Left colon (tissue), 2 donors: ENCODE data around the gene TMEM86A. TPM values are rescaled to one million over a fixed set of nuclear protein-coding genes. Genes with fewer than 3 reads are reported as not detected.

Source experiments
- ATAC-seq: fragments of 200-7000 bp; cut with Tn5 transposase; one replicate; pipeline ENCODE4 v1.9.1; 2020; ENCODE audit warnings: mild to moderate bottlenecking, moderate library complexity
- DNase-seq, 2 donors: peaks; one replicate each; pipeline ENCODE4 v3.0.0-alpha.2; 2020
- intact Hi-C, 2 donors: fragments of 100-400 bp; cut with DNase I in 1 of 2; cut with micrococcal nuclease in 1 of 2; formaldehyde crosslinking; loops; one replicate each; pipeline versions ENCODE4 v1.11.2 to v1.14.0; 2022; cut with DNase I, micrococcal nuclease
- total RNA-seq, 2 donors: library from RNA; stranded (reverse); fragmentation: NEBNext Ultra II Directional; extraction: Animal tissue kit (Norgen Biotek cat#: 25700); gene quantifications; one replicate each; pipeline ENCODE4 v1.2.1, GENCODE V29; 2021
- donor health status: DM: no; HTN: no; CAD: no.
- donor health status: DM: yes; HTN: yes; CAD: no.

Gene TMEM86A
- total RNA-seq, 2 donors from 2014 or later, result 2.0 to 3.3 TPM

DNA sequence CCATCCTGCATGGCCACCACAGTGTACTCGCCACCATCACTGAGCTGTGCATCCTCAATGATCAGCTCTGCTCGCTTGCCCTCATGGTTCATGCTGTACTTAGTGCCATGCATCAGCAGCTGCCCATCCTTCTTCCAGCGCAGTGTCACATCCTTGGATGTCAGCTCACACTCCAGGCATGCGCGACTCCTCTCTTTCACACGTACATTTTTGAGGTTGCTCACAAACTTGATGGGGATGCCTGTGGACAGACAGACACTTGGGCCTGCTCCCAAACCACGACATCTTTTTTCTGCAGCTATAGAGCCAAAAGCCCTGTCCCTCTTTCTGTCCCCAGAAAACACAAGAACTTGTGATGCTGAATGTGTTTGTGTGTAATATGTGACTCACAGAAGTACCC is 16.9 kb downstream of the TMEM86A start:
- intact Hi-C loops, result no loop called here
- ATAC-seq, result no peak
- no peak for DNase-seq

DNA sequence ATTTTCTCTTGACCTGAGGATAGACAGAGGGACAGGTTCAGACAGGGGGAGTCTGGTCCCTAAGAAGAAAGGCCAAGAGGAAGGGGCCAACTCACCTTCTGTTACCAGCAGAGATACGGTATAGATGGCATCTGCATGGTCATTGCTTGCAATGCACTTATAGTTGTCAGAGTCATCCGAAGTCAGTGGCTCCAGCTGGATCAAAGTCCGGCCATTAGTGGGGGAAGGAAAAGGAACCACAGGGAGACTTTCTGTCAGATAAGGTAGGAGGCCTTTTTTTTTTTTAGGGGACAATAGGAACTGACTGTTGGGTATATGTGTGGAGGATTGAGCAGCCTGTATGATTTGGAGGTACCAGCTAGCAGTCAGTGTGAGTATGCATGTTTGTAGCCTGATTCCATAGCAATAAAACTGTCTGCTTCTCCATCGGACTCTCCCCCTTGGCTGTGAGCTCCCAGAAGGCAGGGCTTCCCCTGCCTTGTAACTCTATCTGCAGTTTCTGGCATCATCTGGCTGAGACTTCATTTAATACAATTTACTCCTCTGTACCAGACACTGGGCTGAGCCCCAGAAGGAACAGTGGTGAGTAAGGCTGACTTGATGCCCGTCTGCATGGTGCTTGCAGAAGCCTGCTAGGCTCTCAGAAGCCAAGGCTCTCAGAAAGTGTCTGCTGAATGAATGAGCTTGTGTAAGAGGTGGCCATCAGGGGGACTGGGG is 21.7 kb downstream of the TMEM86A start:
- ATAC-seq (no peak), DNase-seq (no peak)
- intact Hi-C loops, result no loop called here

DNA sequence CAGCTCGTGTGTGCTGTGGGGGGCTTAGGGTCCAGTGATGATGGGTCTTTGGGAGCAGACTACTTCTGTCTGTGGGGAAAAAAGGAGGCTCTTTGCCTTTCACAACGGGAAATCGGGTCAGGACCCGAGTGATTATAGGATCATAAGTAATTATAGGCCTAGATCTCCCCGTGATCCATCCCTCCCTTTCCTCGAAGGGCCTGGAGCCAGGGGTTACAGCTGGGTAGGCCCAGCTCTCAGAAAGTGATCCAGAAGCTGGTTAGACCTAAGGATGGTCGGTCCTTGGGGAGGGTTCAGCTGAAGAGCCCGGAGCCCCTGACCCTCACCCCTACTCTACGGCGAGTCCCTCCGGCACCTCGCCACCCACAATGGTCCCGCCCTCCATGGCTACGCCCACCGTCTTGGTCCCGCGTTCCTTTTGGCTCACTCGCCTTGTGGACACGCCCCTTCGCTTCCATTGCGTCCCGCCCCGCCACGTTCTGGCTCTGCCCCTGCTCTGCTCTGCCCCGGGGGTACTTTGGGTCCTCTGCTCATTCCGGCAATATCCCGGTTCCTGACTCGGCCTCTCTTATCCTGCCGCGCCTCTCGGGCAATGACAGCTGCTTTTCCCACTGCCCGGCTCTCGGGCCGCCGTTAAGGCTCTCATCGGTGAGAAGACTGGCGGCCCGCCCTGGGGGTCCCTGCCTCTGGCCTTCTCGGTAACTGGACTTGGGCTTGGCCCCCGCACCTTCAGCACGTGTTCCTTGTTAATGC is 22.4 kb downstream of the TMEM86A start:
- DNase-seq, result peak; percentile 84 to 89
- intact Hi-C loops, result no loop called here

DNA sequence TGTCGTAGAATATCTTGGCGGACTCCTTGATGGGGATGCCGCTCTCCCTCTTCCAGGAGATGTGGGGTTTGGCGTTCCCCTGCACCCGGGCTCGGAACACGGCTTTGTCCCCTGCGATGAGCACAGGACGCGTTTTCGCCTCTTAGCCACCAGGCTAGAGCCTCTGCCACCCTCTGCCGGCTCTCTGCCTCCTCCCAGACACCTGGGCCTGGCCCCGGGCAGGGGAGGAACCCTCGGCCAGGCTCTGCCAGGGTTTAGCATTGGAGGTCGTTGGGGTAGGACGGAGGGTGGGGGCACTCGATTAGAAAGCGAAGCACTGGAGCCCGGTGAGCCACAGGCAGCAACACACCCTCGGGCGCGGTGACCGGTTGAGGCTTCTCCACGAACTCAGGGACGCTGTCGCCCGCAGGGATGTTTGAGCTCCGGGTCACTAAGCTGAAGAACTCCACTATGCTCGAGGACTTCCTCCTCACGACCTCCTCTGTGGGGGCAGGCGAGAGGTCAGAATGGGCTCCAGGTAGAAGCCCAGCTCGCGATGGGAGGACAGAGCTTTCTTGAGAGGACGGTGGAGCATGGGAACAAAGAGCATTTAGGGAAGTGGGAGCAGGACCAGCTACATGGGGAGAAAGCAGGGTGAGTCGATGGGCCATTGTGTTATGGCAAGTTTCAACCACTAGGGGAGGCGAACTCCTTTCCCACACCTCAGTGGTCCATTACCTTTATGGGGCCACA is 23.1 kb downstream of the TMEM86A start:
- ATAC-seq, result peak; percentile 72
- intact Hi-C loops, result no loop called here
- DNase-seq, result peak in 1 of 2 donors; percentile 53

More for the DNA sequence above, 22.4 kb downstream of the TMEM86A start:
- ATAC-seq, result peak; percentile 91

DNA sequence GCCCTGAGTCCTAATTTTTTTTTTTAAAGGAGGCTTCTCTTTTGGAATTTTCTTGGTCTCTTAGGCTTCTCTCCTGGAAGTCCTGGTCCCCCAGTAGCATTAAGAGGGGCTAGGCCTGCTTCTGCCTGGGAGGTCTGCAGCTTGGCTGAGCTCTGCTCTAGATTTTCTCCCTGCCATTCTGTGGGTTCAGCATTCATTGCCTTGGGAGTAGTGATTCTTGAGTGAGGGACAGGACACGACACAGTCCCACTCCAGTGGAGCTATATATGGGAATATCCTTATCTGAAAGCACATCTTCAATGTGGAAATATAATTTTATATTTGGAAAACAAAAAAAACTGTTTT is 23.7 kb downstream of the TMEM86A start:
- intact Hi-C loops, result no loop called here
- ATAC-seq (no peak), DNase-seq (no peak)

DNA sequence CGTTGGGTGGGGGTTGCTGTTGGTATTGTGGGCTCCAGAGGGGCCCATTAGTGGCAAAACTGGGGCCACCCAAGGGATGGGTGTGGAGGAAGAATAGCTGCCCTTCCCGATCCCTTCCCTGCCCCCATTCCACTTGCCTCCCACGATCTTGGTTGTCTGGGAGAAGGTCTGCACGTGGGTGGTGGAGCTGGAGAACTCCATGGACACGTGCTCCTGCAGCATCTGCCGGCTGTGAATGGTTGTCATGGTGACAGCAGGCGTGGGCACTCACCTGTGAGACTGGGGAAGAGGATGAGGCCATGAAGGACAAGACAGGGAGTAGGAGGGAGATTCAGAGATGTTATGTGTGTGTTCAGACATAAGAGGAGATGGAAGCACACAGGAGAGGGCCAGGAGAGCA is 25.4 kb downstream of the TMEM86A start:
- ATAC-seq (no peak), DNase-seq (no peak)
- intact Hi-C loops, result no loop called here

DNA sequence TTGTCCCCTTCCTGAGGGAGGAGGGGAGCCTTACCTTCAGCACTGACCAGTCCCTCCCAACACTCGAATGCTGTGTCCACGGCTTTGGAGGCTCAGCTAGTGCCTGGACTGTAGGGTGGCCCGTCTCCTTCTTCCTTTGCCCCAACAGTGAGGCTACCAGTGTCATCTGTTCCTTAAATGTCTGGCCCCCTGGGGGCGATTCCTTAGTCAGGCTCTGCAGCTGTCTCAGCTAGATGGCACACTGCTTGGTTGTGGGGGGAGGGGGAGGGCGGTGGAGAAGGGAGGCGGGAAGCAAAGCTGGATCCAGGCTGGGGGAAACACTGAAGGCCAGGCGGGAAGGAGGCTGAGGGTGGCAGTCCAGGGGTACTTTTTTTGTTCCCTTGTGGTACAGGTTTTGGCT is 27.5 kb downstream of the TMEM86A start, which contains the start of gene IGSF22:
Gene IGSF22 (minus strand): TSS at position 149 of the 400 bp plus-strand sequence. CDS start 1,952 bp downstream, outside the sequence.
- no peak for ATAC-seq
- intact Hi-C loops, result no loop called here
- no peak for DNase-seq

DNA sequence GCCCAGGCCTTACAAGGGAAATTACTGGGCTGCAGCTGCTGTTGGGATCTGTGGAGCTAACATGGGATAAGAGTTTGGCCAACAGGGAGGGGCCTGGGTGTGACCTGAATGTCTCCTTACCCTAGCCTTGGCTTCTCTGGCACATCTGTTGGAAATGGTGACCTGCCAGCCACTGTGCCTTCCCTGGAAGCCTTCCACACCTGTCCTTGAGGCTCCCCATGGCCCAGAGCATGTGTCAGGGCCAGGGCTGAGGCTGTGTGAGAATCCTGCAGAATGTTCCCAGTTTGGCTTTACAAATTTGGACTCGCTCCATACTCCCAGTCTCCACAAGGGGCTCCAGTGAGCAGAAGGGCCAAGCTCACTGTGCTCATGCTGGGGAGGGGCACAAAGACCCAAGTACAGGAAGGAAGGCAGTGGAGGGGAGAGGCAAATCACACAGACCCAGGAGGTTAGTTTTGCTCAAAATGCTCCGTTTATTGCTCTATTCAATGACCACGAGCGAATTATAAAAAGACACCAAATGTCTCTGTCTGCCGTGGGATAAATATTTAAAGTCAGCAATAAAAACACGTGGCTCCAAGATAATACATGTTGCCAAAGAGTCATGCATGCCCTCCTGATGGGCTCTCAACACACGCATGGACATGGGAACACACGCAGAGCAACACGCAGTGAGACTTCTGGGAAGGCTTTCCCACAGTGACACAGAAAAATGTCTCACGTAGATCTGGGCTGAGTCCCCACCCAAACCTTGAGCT is 29.1 kb downstream of the TMEM86A start:
- ATAC-seq, result peak; percentile 49
- peak in 1 of 2 donors; percentile 40 for DNase-seq
- intact Hi-C loops, result no loop called here

DNA sequence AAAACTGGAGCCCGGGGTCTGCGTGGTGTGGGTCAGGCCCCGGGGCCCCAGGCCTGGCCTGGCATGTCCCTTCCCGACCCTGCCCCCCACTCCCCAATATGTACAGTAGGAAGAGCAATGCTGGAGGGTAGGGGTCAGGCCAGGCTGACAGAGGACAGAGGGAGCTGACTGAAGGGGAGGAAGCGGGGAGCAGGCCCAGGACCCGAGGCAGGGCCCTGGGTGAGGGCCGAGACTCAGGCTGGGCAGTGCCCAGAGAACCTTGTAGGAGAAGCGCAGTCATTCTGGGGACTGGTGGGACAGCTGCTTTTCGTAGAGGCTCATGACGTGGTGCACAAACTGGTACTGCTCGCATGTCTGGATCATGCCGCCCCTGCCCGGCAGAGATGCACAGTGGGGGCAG is 30.1 kb downstream of the TMEM86A start:
- ATAC-seq, result no peak
- no peak for DNase-seq
- intact Hi-C loops, result no loop called here

DNA sequence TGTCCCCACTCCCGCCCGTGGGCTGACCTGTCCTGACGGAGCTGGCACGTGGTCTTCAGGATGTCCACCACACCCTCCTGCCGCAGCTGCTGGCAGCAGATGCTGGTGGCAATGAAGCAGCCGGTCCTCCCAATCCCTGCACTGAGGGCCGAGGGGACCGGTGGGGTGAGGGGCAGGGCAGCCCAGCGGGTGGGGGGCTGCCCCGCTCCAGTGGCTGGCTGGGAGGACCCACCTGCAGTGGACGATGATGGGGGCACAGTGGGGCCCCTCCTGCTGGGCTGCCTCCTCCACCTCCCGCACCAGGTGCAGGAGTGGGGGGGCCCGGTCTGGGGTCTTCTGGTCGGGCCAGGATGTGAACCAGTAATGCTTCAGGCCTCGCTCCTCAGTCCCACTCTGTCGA is 30.8 kb downstream of the TMEM86A start:
- no peak for DNase-seq
- intact Hi-C loops, result no loop called here
- ATAC-seq, result no peak

DNA sequence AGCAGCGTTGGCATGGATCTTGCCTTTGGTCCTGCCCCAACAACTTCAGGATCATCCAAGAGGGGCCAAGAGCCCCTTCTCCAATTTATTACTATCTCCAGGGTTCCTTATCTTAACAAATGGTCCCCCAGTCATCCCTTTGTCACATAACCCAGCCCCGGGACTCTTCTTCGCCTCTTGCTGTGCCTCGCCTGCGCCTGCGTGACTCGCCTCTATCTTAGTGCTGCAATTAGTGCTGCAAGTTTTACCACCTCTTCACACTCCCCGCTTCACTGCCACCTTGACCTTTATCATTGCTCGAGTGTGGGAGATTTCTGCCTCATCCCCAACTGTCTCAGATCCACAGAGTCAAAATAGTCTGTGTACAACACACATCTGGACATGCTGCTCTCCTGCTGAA is 31.4 kb downstream of the TMEM86A start:
- intact Hi-C loops, result no loop called here
- ATAC-seq, result no peak
- no peak for DNase-seq

DNA sequence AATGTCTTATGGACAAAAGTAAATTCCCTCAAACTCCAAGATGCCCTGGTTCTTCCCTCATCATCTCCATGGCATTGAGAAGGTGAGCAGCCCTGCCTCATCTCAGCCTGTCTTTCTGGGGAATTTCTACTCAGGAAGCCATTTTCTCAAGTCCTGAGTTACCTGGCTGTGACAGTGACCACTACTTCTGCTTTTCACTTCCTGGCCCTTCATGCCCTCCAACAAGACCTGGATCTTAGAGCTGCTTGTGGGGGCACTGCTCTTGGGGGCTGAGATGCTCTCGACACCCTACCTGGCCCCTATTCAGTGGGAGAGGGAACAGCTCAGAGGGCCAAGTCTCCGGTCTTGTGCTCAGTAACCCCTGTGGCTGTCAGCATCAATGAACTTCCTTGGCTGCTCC is 32.9 kb downstream of the TMEM86A start:
- no peak for ATAC-seq
- intact Hi-C loops, result no loop called here
- no peak for DNase-seq

DNA sequence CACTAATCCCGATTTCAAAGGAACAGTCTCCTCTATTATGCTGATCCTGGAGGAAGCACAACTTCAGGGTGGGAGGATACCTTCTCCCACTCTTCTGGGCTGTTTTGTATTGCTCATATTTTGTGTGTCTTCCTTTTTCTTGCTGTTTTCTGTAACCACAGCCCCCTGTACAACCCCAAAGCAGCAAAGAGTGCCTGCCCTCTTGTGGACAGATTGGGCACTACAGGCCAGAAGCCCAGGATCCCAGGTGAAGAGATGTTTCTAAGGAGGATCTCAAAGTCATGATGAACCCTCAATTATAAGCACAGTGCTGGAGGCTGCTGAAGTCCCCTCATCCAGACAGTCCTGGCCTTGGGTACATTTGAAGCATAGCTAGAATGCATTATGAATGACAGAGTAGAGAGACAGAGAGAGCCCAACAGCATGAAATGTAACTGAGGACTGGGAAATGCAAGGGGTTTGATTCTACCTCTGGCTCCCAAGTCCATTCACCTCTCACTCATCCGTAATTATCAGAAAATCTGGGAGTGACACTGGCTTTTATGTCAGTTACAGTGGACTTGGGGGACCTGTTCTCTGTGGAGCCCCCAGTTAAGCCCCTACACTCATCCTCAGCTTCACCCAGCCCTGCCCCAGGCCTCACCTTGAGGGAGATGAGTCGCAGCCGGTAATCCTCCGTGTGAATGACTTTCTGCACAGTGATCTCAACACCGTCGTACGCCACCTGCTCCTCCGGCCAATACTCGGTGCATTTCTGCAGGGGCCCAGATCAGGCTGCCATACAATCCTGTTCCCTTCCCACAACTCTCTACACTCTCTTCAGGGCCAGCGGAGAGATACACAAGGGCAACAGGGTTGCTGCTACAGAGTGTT is 33.6 kb downstream of the TMEM86A start:
- intact Hi-C loops, result no loop called here
- peak; percentile 59 for ATAC-seq
- DNase-seq, result peak in 1 of 2 donors; percentile 65

DNA sequence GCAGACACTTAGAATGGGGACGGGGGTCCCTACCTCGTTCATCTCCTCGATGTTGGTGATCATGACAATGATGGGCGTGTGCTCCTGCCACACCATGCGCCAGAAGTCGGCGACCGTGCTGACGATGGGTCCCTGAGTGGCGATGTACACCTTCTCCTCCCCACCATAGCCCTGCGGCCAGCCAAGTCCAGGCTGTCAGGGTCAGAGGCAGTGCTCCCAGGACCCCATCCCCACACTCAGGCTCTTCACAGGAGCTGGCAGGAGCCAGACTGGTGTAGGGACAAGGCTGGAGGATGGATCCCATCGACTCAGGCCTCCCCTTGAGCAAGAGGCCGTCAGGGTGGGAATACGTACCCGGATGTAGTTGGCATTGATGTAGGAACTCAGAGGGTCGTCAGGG is 34.6 kb downstream of the TMEM86A start:
- DNase-seq (no peak), ATAC-seq (no peak)
- intact Hi-C loops, result no loop called here

DNA sequence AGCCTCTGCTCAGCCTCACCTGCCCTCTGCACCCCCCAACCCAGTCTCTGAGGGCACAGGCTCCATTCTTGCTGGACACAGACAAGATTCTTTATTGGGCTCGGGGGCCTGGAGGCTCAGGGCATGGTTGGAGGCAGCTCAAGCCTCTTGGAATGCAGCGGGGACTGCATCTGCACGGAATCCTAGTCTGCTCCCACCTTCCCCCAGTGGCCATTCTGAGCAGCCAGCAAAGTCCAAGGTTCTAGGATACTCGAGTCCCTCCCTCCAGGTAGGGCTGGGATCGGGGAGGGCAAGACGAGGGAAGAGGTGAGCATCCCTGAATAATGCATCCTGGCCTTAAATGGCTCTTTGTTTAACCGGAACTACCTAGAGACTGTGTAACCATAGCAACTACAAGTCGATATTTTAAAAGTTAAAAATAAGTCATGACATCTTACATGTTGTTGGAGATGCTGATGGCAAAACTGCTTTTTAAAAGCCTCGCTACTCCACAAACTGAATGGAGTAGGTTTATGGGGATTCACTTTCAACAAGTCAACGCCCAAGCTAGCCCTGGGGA is 38.1 kb downstream of the TMEM86A start:
- intact Hi-C loops, result no loop called here
- no peak for DNase-seq
- ATAC-seq, result no peak

DNA sequence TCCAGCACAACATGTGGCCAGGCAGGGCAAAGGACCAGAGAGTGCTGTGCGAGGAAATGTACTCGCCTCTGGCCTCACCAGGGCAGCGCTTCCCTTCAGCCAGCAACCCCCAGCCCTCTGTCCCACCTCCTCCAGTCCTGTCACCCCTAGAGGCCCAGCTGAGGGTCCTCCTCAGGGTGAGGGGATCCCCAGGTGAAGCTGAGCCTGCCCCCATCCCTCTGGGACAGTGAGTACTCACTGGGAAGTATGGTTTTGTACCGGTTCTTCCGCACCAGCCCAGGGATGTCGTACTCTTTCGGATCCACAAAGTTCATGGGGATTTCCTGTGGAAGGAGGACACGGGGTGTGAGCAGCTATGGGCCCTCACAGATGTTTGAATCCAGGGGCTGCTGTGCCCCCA is 39.1 kb downstream of the TMEM86A start:
- intact Hi-C loops, result no loop called here
- DNase-seq (no peak), ATAC-seq (no peak)

DNA sequence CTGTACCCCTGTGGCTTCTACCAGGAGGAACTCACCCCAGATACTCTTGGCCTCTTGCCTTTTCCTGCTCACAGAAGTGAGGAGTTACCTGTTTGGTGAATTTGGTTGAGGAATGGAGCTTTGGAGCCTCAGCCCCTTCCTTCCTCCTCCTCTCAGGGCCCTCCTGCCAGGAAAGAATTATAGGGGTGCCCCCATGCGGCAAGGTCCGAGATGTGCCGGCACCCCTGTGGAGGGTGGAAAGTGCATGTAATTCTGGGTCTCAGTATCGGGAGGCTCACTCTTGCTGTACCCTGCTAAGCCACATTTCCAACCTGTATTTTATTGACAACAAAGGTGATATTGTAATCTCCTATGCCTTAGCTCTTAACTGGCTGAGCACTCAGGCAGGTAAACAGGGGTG is 41.1 kb downstream of the TMEM86A start:
- ATAC-seq (no peak), DNase-seq (no peak)
- intact Hi-C loops, result loop anchor here in 1 of 2 donors (10.0 kb wide), 1 partner anchor 625 kb away; no protein-coding TSS in a partner anchor

DNA sequence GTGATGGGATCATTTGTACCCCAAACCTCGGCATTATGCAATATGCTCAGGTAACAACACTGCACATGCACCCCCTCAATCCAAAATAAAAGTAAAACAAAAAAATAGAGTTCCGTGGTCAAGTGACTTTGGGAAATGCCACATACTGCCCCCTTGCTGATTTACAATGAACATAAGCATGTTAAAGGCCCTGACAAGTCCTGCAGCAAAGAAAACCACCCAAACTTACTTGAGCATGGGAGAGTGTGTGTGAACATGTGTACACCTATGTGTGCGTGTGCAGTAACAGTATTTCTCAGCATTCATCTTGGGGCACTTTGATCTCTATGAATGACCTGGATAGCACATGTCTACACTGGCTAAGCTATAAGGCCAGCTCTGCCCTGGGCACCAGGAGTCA is 43.2 kb downstream of the TMEM86A start:
- ATAC-seq, result no peak
- DNase-seq, result no peak
- intact Hi-C loops, result loop anchor here in 1 of 2 donors (10.0 kb wide), 1 partner anchor 627 kb away; no protein-coding TSS in a partner anchor
